HUES48 (cell line): ENCODE measurements around the gene PLXDC1.

Experiments
- H3K27ac ChIP-seq: one replicate; pipeline ENCODE4 v1.7.0; 2013; ENCODE audit warnings: low read depth, low read length, inconsistent platforms
- H3K27me3 ChIP-seq: 2 replicates; pipeline ENCODE4 v1.6.1; 2013; ENCODE audit warnings: mild to moderate bottlenecking, low read length; ENCODE audit not compliant: control insufficient read depth, insufficient read depth
- H3K36me3 ChIP-seq: 2 replicates; pipeline ENCODE4 v1.6.1; 2013; ENCODE audit warnings: low read length; ENCODE audit not compliant: control insufficient read depth, insufficient read depth
- H3K4me1 ChIP-seq: 2 replicates; pipeline ENCODE4 v1.6.1; 2013; ENCODE audit warnings: mild to moderate bottlenecking, low read length; ENCODE audit not compliant: control insufficient read depth, insufficient read depth
- H3K4me3 ChIP-seq: 2 replicates; pipeline ENCODE4 v1.5.1; 2013; ENCODE audit warnings: mild to moderate bottlenecking, low read depth, low read length
- H3K9ac ChIP-seq: 2 replicates; pipeline ENCODE4 v1.6.1; 2013; ENCODE audit warnings: mild to moderate bottlenecking, low read depth, low read length, moderate library complexity
- H3K9me3 ChIP-seq: 2 replicates; pipeline ENCODE4 v1.6.1; 2013; ENCODE audit warnings: low read length; ENCODE audit not compliant: control insufficient read depth, insufficient read depth

Gene PLXDC1

DNA sequence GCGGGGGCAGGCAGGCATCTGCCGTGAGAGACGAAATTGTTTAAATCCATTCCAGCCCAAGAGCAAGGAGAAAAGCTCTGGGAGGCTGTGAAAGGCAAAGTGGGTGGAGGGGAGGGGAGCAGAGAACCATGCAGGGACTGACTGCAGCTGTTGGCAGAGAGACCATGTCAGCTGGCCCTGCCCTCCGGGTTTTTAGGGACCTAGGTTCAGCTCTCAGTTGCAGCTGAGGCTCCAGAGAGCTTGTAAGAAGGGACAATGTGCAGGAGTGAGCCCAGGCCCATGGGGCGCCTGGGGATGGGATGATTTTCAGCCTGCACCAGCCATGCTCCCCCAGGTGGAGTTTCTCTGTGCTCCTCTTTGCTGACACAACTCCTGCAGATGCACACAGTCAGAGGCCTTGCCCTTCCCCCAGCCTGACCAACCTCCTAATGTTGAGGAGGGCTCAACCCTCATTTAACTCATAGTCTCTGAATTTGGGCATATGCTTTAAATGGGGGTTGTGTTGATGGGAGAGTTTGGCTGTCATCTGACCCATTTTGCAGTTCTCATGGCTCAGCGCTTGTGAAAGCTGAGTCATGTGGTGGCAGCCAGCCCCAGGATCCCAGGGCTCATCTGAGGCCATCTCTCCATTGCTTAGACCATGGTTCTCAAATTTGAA is 70.9 kb downstream of the PLXDC1 start:
- H3K9ac ChIP-seq: no peak overlapping the region
- peaks cover 8% of the 10 kb centered on the region for H3K4me1 ChIP-seq
- H3K4me3 ChIP-seq: no peak overlapping the region
- H3K36me3 ChIP-seq: no peaks in the 10 kb centered on the region
- H3K27ac ChIP-seq: peak overlapping the region; percentile 21
- no peaks in the 10 kb centered on the region for H3K9me3 ChIP-seq
- H3K27me3 ChIP-seq: no peaks in the 10 kb centered on the region

DNA sequence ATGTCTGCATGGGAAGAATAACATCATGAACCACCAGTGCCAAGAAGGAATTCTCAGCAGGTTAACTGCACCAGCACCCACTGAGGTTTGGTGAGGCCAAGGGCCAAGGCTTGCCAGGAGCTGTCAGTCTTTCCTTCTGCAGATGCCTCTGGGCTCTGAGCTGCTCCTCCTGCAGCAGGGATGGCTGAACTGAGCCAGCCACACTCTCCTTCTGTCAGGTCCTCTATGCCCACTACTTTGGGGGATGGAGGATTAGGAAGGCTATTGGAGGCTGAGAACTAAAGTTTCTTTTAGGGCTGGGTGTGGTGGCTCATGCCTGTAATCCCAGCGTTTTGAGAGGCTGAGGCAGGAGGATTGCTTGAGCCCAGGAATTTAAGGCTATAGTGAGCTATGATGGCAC is 71.6 kb downstream of the PLXDC1 start:
- no peak overlapping the region for H3K27ac ChIP-seq
- H3K9ac ChIP-seq: no peak overlapping the region
- no peaks in the 10 kb centered on the region for H3K36me3 ChIP-seq
- H3K4me3 ChIP-seq: no peak overlapping the region
- peaks cover 8% of the 10 kb centered on the region for H3K4me1 ChIP-seq
- H3K27me3 ChIP-seq: no peaks in the 10 kb centered on the region
- H3K9me3 ChIP-seq: no peaks in the 10 kb centered on the region

DNA sequence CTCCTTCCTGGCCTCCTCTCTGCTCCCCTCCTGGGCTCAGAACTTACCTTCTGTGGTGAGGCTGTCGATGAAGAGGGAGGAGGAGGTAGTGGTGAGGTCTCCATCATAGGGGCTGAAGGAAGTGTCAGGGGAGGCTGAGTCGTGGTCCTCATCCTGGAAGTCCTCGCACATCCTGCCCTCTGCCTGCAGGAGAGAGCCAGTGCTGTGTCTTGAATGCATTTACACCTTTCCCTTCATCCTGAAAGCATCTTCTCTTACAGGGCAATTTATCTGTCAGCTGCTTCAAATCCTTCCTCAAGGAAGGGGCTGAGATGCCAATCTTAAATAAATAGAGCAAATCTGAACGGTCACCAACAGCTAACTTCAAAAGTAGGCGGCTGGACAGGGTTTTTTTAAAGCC is 73.6 kb downstream of the PLXDC1 start:
- no peaks in the 10 kb centered on the region for H3K27me3 ChIP-seq
- H3K27ac ChIP-seq: no peak overlapping the region
- H3K9ac ChIP-seq: no peak overlapping the region
- H3K36me3 ChIP-seq: no peaks in the 10 kb centered on the region
- no peak overlapping the region for H3K4me3 ChIP-seq
- no peaks in the 10 kb centered on the region for H3K9me3 ChIP-seq
- peaks cover 8% of the 10 kb centered on the region for H3K4me1 ChIP-seq

DNA sequence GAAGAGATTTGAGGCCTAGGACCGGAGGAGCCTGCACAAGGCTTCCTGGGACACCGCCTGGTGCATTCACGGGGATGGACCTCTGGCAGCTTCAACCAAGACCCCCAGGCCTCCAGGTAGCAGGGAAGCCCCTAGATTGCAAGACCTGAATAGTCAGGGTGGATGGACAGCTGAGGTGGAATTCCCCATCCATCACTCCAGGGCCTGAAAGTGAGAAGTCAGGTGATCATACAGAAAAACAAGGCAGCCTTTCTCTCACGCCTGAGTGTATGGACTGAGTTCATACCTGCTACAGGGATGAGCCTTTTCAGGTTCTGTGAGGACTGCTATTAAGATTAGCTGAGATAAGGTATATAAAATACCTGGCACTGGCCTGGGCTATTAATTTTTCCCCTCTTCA is 74.2 kb downstream of the PLXDC1 start:
- Histone ChIP-seq H3K27me3 (no peaks in the 10 kb centered on the region), H3K4me1 (peaks cover 8% of the 10 kb centered on the region), H3K27ac (no peak overlapping the region), H3K4me3 (no peak overlapping the region), H3K9ac (no peak overlapping the region), H3K36me3 (no peaks in the 10 kb centered on the region), H3K9me3 (no peaks in the 10 kb centered on the region)

DNA sequence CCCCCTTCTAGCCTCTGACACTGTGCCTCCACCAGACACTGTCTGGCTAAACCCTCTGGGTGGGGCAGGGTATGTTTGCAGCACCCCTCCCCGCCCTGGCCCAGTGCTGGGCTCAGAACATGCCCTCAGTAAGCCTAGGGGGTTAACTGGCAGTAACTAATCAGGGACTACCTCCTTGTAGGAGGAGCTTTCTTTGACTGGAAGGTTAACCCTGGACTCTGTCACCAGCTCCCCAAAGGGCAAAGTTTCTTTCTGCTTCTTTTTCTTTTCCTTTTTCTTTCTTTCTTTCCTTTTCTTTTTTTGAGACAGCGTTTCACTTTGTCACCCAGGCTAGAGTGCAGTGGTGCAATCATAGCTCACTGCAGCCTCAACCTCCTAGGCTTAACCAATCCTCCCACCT is 76.8 kb downstream of the PLXDC1 start:
- H3K27ac ChIP-seq: no peak overlapping the region
- no peak overlapping the region for H3K4me3 ChIP-seq
- H3K9ac ChIP-seq: no peak overlapping the region
- no peaks in the 10 kb centered on the region for H3K36me3 ChIP-seq
- H3K4me1 ChIP-seq: peaks cover 3% of the 10 kb centered on the region; the same call in 1 of the 2 replicates
- no peaks in the 10 kb centered on the region for H3K27me3 ChIP-seq
- no peaks in the 10 kb centered on the region for H3K9me3 ChIP-seq

DNA sequence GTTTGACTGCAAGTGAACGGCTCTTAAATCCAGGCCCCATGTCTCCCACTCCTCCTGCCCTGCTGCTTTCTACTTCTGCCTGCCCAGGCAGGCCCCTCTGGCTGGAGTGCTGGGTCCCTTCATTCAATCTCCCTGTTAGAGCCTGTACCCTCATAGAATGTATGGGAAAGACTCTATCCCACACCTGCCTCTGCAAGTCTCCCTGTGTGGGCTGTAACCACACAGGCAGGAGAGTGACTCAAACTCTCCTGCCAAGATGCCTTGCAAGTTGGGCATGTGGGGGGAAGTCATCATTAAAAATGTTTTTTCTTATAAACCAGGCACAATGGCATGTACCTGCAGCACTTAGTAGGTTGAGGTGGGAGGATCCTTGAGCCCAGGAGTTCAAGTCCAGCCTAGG is 77.5 kb downstream of the PLXDC1 start:
- Histone ChIP-seq H3K9me3 (no peaks in the 10 kb centered on the region), H3K27me3 (no peaks in the 10 kb centered on the region), H3K4me3 (no peak overlapping the region), H3K27ac (no peak overlapping the region), H3K4me1 (peaks cover 3% of the 10 kb centered on the region; the same call in 1 of the 2 replicates), H3K9ac (no peak overlapping the region), H3K36me3 (no peaks in the 10 kb centered on the region)

DNA sequence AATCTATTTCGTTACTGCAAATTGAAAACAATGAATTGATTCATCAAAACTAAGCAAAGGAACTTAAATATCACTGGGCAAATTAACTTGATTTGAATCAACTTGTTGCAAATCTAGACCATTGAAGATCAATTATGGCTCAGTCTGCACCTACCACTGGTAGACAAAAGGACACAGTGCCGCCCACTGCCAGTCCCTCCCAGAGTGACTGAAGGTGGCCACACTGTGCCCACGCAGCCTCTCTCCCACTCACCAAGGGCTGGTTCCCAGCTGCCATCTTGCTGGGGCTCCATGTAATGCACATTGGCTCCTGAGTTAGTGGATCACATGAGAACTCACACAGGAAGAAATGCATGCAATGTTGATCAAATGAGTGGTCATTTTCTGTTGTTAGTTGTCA is 78.1 kb downstream of the PLXDC1 start:
- Histone ChIP-seq H3K27me3 (no peaks in the 10 kb centered on the region), H3K36me3 (no peaks in the 10 kb centered on the region), H3K27ac (no peak overlapping the region), H3K9me3 (no peaks in the 10 kb centered on the region), H3K9ac (no peak overlapping the region), H3K4me1 (peaks cover 3% of the 10 kb centered on the region; the same call in 1 of the 2 replicates), H3K4me3 (no peak overlapping the region)

DNA sequence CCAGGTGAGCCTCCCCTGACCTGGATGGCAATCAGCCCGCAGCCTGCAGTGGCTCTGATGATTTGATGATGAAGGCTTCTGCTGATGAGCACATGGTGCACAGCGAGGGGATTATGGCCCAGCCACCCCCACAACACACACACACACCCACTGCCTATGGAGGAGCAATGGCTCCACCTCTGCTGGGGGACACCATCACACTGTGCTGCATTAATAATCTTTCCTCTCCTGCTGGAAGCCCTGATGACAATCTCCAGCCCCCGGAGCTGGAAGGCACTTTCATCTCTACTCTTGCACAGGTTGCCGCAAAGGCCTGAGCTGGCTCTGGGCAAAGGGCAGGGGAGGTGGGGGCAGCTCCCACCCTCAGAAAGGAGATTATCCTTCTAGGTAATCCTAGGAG is 79.9 kb downstream of the PLXDC1 start:
- Histone ChIP-seq H3K36me3 (no peaks in the 10 kb centered on the region), H3K4me1 (peaks cover 3% of the 10 kb centered on the region; the same call in 1 of the 2 replicates), H3K27me3 (no peaks in the 10 kb centered on the region), H3K4me3 (no peak overlapping the region), H3K9ac (no peak overlapping the region), H3K27ac (no peak overlapping the region), H3K9me3 (no peaks in the 10 kb centered on the region)

DNA sequence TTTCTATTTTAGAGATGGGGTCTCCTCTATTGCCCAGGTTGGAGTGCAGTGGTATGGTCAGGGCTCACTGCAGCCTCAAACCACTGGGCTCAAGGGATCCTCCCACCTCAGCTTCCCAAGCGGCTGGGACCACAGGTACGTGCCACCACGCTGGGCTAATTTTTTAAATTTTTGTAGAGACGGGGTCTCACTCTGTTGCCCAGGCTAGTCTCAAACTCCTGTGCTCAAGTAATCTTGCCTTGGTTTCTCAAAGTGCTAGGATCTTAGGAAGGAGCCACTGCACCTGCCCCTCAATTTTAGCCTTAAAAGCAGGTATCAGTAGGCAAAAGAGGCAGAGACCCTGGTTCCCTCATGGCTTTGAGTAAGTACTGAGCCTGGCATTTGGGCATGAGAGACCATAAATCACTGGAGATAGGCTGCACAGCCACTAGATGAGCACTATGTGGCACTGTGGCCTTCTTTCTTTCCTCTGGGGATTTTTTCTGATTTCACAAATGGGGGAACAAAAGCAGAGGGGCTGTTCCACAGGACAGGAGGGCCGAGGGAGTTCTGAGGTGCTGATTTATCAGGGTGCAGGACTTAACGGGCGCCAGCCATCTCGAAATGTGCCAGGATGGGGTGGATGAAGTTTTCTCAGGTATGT is 82.2 kb downstream of the PLXDC1 start:
- Histone ChIP-seq H3K27me3 (no peaks in the 10 kb centered on the region), H3K4me3 (no peak overlapping the region), H3K27ac (no peak overlapping the region)

DNA sequence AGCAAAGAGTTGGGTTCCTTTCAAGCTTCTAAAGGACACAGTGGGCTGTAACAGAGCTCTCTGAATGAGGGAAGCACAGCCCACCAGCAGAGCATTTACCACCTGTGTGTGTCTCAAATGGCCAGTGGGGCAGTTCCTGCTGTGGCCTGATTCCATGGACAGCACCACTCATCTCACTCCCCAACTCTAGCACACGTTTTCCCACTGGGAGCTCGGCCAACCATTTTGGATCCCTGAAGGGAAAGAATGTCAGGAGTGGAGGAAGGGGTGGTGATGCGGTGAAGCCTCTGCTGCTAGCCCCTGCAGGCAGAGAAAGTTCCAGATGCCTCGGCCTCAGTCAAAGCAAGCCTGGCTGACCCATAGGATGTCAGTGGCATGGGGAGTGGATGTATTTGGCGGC is 86.6 kb downstream of the PLXDC1 start:
- H3K36me3 ChIP-seq: no peaks in the 10 kb centered on the region
- H3K27me3 ChIP-seq: no peaks in the 10 kb centered on the region
- H3K9me3 ChIP-seq: no peaks in the 10 kb centered on the region
- no peak overlapping the region for H3K4me3 ChIP-seq
- no peak overlapping the region for H3K9ac ChIP-seq
- H3K27ac ChIP-seq: no peak overlapping the region
- H3K4me1 ChIP-seq: peaks cover 17% of the 10 kb centered on the region

More for the DNA sequence above, 82.2 kb downstream of the PLXDC1 start:
- Histone ChIP-seq H3K9me3 (no peaks in the 10 kb centered on the region), H3K36me3 (no peaks in the 10 kb centered on the region), H3K4me1 (peaks cover 4% of the 10 kb centered on the region; the same call in 1 of the 2 replicates), H3K9ac (no peak overlapping the region)

DNA sequence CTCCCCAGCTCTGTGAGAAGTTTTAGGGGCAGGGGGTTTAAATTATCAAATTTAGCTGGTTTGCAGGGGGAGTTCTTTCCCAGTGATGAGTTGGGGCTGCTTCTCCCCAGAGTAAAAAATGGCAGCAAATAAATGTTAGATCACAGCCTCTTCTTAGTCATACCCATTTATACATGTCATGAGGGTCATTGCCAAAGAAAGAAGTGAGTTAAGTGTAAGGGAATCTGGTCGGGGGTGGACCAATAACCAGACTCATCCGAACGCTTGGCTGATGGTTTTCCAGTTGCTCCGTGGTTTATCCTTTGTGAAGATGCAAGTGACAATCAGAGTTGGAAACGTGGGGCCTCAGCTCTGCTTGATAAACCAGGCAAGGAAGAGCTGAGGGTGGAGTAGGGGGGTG is 87.1 kb downstream of the PLXDC1 start:
- Histone ChIP-seq H3K9ac (no peak overlapping the region), H3K9me3 (no peaks in the 10 kb centered on the region), H3K36me3 (no peaks in the 10 kb centered on the region), H3K4me3 (no peak overlapping the region), H3K27me3 (no peaks in the 10 kb centered on the region), H3K27ac (no peak overlapping the region), H3K4me1 (peaks cover 17% of the 10 kb centered on the region)
